Panc1 (cell line): ENCODE results near the gene NOP14.

Experiments used
- POLR2AphosphoS5 ChIP-seq: IDR thresholded peaks from 2 replicates; pipeline ENCODE4 v1.6.1; 2012; ENCODE audit warnings: mild to moderate bottlenecking, low read depth, low read length, moderate library complexity
- REST ChIP-seq, 2 experiments: IDR thresholded peaks; 2 replicates each; pipeline ENCODE4 v1.6.1; 2011 to 2012; ENCODE audit warnings: low read depth in 2 of 2, control low read depth in 1 of 2, low read length in 1 of 2, mild to moderate bottlenecking in 1 of 2, moderate library complexity in 1 of 2; ENCODE audit not compliant: insufficient read depth in 1 of 2
- SIN3A ChIP-seq: IDR thresholded peaks from 2 replicates; pipeline ENCODE4 v1.6.1; 2012; ENCODE audit warnings: low read depth, mild to moderate bottlenecking, low read length, moderate library complexity, borderline replicate concordance; ENCODE audit not compliant: insufficient read depth
- TF ChIP-seq, protein P1 (sequence below): fragments of 450-650 bp; IDR thresholded peaks from 2 replicates; pipeline ENCODE4 v1.5.1; 2017; ENCODE audit warnings: mild to moderate bottlenecking

DNA sequence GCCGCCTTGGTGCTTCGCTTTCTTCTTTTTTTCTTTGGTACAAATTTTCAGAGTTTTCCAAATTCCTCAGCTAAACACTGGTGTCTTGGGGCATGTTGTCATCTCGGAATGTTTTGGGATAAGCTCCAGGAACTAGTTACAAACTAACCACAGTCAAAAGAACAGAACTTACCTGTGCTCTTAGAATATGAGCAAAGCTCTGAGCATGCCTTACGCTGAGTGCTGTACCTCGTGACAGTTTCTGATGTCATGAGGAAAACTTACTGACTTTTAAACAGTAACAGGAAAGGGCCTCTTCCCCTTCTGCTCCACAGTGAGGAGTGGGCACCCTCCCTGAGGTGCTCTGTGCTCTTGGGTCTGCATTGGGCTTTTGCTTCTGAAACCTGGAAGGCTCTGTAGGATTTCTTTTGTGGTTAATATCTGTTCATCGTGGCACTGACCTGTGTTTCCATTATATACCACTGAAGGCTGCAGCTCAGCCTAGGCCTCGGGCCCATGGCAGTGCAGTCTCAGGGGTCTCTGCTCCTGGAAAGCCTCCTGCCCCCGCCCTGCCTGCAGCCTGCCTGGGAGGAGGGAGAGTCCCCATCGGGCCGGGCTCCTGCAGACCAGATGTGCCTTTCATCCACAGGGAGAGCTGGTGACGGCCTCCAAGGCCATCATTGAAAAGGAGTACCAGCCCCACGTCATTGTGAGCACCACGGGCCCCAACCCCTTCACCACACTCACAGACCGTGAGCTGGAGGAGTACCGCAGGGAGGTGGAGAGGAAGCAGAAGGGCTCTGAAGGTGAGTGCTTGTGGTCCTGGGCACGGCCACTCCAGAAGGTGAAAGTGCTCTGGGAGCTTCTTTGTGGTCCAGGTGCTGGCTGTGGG, 48.7 kb downstream of the NOP14 start:
- TF ChIP-seq, protein P1, sequence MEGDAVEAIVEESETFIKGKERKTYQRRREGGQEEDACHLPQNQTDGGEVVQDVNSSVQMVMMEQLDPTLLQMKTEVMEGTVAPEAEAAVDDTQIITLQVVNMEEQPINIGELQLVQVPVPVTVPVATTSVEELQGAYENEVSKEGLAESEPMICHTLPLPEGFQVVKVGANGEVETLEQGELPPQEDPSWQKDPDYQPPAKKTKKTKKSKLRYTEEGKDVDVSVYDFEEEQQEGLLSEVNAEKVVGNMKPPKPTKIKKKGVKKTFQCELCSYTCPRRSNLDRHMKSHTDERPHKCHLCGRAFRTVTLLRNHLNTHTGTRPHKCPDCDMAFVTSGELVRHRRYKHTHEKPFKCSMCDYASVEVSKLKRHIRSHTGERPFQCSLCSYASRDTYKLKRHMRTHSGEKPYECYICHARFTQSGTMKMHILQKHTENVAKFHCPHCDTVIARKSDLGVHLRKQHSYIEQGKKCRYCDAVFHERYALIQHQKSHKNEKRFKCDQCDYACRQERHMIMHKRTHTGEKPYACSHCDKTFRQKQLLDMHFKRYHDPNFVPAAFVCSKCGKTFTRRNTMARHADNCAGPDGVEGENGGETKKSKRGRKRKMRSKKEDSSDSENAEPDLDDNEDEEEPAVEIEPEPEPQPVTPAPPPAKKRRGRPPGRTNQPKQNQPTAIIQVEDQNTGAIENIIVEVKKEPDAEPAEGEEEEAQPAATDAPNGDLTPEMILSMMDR: no peak
- TF ChIP-seq REST (IDR thresholded peaks at IDR 0.05; ENCODE audit: insufficient read depth in 1 of 2, low read depth in 2 of 2, low read length in 1 of 2): no peak
- TF ChIP-seq POLR2AphosphoS5: no peak
- TF ChIP-seq SIN3A: no peak
